Stimulated activated CD8-positive, alpha-beta memory T cell treated with anti-CD3 and anti-CD28 coated beads, Interleukin-4, amount 100 ng/mL, for 4 hours (primary cell): ENCODE results near the gene KRTAP5-1.
A peak's percentile ranks its signal among the peaks of the same experiment; 100 is the strongest.

Experiments used
- DNase-seq, 2 donors: peaks; one replicate each; pipeline ENCODE4 v3.0.0-alpha.2; 2020; ENCODE audit warnings: low read depth in 2 of 2, low spot score in 1 of 2

KRTAP5-1 gene

DNA sequence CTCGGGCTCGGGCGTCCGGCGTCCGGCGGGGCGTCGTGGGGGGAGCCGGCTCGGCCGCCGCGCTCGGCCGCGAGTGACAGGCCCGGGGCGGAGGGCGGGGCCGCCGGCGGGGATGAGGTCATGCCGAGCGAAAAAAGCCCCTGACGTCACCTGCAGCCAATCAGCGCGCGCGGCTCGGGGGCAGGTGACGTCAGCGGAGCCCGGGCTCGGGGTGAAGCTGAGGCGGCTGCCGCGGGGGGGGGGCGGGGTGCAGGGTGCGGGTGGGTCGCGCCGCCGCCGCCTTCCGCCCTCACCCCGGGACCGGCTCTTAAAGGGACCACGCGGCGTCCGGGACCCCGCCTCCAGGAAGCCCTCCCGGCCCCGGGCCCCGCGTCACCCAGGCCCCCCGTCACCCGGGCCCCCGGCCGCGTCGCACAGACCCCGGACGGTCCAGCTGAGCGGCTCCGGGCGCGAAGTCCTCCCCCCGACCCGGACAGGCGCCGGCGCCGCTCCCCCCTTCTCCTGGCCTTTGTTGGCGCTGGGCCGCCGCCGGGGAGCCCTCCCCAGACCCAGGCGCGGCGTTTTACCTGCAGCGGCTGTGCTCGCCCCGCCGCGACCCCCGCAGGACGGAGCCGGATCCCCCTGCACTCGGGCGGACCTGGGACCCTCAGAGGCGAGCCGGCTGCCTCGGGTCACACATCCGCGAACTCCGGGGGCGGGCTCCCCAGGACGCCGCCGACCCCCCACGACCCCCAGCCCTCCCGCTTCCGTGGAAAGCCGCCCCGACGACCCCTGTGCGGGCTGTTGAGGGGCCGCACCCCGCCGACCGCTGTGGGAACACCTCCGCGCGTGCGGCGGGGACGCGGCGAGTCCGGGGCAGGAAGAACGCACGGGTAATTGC, 12.6 kb downstream of the KRTAP5-1 start, which contains the start of gene DUSP8:
Gene DUSP8 (minus strand): TSS at position 75 of the 880 bp plus-strand sequence. CDS start 6,445 bp downstream, outside the sequence.
- peak; percentile 81 to 89 for DNase-seq

DNA sequence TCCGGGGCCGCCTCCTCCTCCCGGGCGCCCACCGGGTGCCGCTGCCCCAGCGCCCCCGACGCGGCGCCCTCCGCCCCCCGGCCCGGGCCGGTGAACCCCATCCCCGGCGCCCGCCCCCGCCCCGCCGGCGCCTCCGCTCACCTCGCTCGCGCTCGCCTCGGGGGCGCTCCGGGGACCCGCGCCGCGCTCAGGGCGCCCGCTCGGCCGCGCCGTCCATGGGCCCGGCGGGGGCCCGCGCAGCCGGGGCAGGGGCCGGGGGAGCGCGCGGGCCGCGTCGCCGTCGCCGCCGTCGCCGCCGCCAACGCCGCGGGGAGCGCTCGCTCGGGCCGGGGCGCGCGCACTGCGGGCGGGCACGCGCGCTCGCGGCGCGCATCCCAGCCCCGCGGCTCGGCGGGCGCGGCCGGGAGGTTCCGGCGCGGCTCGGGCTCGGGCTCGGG, 13.3 kb downstream of the KRTAP5-1 start:
- DNase-seq, result no peak

DNA sequence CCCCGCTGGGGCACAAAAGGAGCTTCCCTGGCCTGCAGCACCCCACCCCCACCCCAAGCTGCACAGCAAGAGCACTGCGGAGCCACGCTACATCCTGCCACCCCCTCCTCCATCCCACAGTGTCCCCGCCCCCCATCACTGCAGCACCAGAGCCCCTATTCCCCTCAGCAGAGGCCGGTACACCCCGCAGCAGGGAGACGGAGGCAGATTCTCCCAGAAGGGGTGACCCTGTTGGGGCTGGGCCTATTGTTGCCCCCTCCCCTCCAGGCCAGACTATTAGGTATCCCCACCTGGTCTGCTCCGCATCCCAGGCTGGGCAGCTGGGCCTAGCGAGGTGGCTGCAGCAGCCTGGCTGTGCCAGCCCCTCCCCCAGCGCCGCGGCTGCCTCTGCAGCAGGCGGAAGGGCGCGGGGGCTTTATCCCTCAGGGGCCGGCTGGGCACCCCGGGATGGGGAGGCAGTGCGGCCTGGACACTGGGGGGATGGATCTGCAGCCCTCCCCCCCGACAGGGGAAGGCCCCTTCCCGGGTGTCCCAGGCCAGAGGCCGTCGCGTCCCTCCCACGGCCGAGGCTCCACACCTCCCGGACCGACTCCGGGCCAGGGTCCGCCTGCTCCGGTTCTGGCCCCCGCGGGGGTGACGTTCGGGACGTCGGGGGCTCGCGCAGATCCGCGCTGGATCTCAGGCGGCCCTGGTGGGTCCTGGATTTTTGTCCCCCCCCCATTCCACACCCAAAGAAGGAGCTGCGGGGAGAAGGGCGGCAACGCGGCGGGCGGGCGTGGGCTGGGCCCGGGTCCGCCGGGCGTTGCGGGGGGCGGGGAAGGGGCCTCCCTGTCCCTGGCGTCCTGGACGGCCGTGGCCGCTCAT, 14.0 kb downstream of the KRTAP5-1 start:
- DNase-seq, result no peak

DNA sequence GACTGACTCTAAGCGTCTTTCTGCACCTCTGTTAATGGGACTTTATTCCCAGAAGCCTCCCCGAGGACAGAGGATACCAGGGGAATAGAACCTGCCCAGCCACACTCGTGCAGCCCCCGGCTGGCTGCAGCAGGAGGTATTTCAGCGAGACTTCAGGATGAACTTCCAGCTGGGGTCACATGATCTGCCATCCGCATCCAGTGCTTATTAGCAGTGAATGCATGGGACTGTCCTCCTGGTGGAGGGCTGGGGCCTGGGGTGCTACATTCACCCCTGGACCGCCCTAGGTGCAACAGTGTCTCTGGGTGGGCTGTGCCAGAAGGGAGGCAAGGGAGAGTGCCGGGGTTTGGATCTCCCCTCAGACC, 14.6 kb downstream of the KRTAP5-1 start:
- no peak for DNase-seq

DNA sequence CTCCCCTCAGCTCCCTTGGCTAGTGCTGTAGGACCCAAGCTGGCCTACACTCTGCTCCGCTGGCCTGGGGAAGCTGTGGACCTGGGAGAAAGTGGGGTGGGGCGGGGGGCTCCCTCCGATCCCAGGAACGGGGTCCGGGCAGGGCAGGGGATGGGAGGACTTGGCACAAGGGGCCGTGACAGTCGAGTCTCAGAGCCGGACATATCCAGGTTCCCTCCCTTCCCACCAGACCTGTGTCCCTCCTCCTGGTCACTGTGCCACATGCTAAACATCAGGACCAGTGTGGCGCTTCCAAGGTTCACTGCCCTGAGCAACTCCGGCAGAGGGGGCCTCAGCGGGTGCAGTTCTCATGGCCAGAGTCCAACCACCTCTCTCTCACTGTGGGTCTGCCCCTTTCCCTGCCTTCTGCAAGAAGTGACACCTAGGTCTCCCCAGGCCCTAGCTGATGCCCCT, 15.1 kb downstream of the KRTAP5-1 start:
- no peak for DNase-seq

DNA sequence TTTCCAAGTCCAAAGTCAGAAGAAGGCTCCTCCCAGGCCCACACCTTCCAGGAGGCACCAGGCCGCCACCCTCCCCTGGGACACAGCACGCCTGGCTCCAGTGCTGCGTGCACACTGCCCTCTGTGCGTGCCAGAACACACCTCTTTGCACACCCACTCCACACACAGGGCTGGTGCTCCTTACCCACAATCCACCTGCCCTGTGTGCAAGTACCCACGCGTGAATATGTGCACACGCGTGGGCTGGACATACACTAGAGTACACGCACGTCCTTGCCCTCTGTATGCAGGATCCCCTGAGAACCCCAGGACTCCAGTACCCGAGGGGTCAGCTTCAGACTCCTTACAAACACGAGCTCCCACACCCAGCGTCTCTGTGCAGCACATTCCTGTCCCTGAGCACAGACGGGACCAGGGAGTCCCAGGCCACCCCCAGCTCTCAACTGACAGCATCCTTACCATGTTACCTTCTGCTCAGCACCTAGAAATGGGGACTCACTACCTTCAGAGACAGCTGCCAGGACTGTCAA, 15.8 kb downstream of the KRTAP5-1 start:
- no peak for DNase-seq

DNA sequence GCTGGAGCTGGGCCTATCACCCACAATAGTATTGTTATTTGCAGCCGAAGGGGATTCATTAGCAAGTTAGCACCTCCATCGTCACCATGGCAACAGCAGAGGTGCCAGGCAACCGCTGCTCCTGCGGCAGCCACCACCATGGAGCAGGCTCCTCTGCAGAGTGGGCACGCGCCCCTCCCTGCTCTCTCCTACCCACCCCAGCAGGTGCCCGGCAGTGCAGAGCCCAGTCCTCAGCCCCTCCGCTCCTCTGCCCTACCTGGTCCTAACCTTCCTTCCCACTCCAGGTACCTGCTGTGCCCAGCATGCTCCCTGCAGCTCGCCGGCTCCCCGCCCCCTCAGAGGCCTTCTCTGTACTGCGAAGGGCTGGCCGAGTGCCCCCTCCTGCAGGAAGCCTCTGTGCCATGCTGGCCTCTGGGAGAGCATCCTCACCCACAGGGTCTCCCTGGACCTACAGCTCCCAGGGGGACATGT, 16.6 kb downstream of the KRTAP5-1 start:
- DNase-seq, result peak in 1 of 2 donors; percentile 41

DNA sequence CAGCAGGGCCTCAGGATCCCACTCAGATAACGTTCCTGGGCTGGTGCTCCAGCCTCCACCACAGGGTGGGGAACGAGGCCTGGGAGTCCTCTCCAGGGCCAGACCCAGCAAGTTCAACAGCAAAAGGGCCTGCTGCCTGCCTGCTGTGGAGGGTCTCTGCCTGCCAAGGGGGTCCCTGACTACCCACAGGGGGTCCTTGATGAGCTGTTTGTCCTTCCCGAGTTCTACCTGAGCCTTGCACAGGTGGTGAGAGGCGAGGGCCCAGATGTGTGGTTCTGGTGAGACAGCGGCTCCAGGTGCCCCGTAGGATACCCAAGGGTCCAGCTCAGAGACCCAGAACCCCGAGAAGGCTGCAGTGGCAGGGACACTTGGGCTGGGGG, 17.4 kb downstream of the KRTAP5-1 start:
- DNase-seq, result no peak

DNA sequence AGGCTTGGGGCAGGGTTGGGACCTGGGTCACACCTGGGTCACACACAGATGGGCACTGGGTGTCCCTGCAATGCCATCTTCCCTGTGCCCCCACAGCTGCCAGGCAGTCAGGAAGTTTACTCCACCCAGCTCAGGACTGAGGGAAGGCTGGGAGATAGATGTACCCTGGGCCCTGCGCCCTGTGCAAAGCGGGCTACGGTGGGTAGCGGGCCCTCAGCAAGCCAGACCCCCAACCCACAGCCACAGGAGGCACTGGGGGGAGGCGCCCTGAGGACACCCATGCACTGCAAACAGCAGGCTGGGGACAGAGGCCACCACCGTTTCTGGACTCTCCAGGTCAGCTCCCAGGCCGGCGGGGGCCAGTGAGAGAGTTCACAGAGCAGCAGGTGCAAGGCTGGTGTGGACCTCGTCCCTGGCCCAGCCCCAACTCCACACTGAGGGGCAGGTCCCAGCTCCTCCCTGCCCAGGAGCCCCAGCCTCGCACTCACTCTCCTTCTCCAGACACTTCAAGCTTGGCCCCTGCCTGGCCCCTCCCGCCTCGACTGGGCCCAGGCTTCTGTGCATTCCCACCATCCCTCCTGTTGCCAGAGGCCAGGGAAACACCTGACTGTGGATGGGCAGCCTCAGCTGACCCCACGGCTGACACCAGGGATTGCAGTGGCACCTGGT, 17.9 kb downstream of the KRTAP5-1 start:
- DNase-seq, result no peak

DNA sequence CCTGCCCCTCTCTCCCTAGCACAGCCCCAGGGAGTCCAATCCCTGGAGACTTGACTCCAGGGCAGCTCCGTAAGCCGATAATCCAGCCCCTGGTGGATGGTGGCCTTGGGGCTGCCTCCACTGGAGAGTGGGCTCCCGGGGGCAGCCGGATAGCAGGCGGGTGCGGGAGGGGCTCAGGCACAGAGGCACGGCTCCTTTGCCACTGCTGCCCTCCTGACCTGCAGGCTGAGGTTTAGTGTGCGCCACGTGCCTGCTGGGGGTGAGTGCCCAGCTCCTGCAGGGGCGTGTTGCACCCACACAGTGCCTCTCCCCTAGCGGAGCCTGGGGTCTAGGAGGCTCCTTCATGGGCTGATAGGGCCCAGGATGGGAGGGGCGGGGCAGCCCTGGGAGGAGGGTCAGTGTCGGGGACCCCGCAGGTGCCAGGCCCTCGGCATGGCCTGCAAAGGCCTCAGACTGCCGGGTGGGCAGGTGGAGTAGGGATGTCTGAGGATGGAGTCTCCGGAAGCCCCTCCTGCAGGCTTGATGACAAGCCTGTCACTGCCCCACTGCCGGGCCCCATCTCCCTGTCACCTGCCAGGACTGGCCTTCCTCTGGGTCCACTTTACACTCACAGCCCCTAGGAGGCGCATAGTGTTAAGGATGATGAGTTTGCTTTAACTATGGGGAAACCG, 18.6 kb downstream of the KRTAP5-1 start:
- DNase-seq, result no peak

DNA sequence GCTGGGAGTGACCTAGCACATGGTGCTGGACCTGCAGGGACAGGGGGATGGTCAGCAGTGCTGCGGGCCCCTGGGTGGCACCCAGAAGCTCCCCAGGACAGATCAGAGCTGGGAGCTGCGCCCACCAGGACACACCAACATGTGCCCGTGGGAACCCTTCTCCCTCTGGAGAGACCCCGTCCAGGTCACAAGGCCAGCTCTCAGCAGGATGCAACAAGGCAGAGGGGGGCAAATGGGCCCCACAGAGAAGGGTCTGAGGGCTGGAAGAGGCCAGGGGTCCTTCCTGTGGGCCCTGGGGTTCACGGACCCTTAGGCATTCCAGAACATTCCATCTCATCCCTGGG, 19.2 kb downstream of the KRTAP5-1 start:
- no peak for DNase-seq

DNA sequence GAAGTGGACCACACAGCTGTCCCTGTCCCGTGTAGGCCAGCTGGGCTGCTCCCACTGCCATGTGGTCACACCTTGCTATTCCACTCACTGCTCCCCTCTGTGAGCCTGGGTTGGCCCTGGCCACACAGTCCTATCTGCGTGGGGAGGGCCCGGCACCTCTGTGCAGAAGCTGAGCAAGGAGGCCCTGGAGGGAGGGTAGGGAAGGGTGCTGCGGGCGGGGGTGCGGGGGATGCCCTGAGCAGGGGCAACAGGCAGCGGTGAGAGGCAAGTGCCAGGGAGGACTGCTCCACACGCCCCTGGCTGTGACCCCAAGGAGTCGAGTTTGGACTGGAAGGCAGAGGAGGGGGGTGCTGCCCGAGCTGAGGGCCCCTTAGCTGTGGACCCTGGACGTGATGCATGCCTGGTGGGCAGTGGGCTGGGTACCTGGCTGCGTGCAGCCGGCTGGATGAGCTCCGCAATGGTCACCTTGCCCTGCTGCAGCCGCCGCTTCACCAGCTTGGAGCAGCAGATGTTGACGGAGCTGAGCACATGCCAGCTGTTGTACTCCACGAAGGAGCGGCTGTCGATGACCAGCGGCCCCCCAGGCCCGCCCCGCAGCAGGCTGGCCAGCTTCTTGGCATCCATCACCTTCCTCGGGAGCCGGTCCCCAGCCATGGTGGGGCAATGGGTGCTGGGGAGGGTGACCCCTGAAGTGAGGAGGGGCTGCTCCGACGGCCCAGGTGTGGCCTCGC, 19.7 kb downstream of the KRTAP5-1 start:
- no peak for DNase-seq

DNA sequence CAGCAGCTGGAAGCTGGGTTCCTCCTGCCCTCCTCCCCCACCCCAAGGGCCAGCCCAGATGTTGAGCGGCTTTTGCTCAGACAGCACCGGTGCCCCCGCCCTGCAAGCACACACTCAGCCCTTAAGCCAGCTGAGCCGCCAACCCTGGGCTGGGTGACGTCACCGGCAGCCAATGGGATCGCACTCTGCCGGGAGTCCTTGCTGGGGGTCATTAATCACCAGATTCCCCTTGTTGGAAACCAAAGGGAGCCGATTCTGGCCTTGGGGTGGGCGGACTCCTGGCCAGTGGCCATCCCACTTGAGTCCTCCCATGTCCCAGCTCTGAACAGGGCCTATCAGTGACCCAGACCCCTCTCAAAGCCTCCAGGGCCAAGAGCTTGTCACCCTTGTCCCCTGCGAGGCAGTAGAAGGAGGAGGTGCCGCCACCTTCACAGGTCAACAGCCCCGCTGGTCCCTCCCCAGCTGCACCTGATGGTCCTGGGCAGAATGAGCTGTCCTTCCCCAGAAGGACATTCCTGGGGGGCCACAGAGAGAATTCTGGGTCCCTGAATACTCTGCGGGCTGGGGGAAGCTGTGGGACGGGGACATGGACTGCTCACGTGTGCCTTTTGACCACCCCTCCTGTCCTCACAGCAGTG, 20.4 kb downstream of the KRTAP5-1 start:
- DNase-seq, result no peak

DNA sequence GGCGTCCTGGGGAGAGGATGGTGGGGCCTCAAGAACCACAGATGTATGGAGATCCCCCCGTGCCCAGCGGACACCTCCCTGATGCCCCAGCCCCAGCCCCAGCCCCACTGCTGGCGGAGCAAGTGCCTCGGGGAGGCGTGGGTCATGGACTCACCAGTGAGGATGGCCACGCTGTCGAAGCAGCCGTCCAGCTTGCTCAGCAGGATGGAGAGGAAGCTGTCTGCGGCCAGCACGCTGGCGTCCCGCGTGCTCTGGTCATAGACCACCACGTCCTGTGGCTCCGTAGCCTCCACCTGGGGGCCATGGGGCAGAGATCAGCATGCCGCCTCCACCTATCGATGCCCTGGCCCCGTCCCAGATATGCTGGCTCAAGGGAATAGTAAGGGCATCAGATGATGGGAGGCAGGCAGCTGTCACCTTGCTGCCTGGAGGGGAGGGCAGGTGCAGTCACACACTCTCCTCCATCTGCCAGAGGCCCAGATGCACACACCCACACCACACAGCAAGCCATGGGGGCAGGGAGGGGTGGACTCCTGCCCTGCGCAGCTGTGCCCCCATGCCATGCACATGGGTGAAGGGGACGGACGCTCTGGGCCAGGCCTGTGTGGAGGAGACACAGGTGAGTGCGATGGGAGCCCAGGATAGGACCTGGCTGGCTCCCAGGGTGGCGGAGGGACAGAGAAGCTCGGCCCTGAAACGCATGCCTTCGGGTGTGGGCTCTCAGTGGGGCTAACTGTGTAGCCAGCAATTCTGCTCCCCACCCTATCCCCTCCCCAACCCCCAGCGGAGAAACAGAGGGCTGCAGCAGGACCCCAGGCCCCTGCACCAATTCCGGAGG, 21.2 kb downstream of the KRTAP5-1 start:
- no peak for DNase-seq

DNA sequence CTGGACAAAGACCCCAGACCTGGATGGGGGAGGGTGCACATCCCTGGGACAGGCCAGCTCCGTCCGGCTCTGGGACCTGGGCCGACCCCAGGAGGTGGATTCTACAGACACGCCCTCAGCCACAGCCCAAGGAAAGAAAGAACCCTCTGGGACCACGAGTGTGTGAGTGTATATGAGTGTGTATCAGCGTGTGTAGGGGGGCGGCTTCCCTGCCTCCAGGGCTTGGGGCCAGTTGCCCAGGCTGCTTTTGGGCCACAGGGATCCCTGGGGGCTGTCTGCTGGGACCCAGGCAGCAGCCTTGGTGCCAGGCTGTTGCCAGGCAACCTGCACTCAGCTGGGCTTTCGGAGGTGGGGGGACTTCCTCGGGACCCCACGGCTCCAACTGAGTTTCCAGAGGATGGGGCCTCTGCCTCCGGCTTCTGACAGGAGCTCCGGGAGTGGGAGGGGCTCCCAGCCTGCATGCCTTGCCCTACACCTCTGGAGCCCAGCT, 21.9 kb downstream of the KRTAP5-1 start:
- DNase-seq, result no peak

DNA sequence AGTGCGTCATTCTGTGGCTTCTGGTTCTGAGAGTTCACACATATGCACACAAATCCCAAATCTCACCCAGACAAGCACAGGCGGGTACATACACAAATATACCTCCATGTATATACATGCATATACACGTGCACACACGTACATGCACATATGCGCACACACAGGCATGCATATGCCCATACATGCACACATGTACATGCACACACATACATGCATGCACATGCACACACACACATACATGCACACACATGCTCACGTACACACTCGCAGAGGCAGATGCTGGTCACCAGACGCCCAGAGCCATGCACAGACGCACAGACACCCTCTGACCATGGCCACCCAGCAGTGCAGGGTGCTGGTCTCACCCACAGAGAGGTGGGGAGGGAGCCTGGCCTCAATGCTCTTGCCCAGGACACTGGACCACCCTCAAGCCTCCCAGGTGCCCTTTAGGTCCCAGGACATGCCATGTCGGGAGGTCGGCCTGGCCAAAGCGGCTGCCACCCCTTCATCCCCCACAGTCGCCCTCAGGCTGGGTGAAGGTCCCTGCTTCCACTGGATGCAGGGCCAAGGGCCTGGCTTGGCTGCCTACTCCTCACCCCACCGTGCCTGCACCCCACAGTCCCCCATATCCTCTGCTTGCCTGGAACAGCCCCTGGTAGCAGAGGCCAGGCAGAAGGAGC, 22.5 kb downstream of the KRTAP5-1 start:
- no peak for DNase-seq

DNA sequence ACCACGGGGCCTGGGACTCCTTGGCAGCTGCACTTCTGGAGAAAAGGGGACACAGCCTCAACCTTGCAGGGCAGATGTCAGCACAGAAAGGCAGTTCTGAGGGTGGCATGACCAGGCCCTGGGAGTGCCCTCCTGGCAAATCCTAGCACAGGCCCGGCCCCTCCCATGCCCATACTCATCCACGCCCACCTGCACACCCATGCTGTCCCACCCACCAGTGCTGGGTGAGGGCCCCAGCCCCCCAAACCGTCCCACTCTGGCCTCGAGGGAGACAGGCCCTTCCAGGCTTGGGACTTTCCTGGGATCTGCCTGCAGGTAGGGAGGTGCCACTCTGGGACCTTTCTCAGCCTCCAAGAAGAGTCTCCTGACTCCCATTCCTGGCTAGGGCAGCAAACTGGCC, 23.1 kb downstream of the KRTAP5-1 start:
- no peak for DNase-seq

DNA sequence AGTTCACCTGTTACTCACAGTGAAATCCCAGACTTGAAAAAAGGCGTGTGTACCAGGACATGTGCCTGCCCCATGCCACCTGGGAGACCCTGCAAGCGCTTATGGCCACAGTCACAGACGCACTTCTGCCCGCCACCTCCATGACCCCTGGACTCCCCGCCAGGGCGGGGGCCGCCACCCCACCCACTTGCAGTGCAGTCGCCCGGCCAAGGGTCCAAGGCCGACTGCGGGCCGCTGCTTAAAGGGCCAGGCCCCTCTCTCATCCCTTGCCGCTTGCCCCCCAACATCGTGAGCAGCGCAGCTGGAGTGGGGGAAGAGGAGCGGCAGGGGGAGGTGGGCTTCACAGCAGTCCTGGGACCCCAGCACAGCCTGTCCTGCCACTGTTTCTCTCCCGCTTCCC, 23.8 kb downstream of the KRTAP5-1 start:
- no peak for DNase-seq
